B cell (primary cell): ENCODE measurements around the gene NR6A1. TPM values are rescaled to one million over a fixed set of nuclear protein-coding genes. Genes with fewer than 3 reads are reported as not detected.

Experiments used
- ATAC-seq: fragments of 200-7000 bp; cut with Tn5 transposase; one replicate; pipeline ENCODE4 v1.10.0; 2021; ENCODE audit warnings: low read depth, mild to moderate bottlenecking, moderate number of reproducible peaks, moderate library complexity
- CTCF ChIA-PET: fragments of 350-600 bp; sonication (Branson Sonifier 250); formaldehyde crosslinking; loops from one replicate; lab custom pipeline; 2021; ENCODE audit warnings: antibody characterized with exemption, inconsistent platforms; lab: Charles Lee
- POLR2A ChIA-PET: fragments of 350-600 bp; sonication (Branson Sonifier 250); formaldehyde crosslinking; loops from one replicate; lab custom pipeline; 2021; ENCODE audit warnings: antibody characterized with exemption; lab: Charles Lee
- DNase-seq: peaks from one replicate; pipeline ENCODE4 v3.0.0; 2013
- H2AFZ ChIP-seq: 2 replicates; pipeline ENCODE4 v1.6.1; 2012; ENCODE audit warnings: mild to moderate bottlenecking, low read depth, low read length; ENCODE audit not compliant: insufficient read depth, poor library complexity, severe bottlenecking
- H3K27ac ChIP-seq, 2 donors: 1 replicate in 1 of 2; 2 replicates in 1 of 2; pipeline ENCODE4 v1.5.1; 2012 to 2013; ENCODE audit warnings: low read length in 2 of 2, mild to moderate bottlenecking in 2 of 2, moderate library complexity in 1 of 2
- H3K27me3 ChIP-seq, 4 experiments: fragments of 200-600 bp in 1 of 4; sonication (generic) in 1 of 4; replicated peaks in 1 of 4; 1 replicate in 2 of 4; 2 replicates in 2 of 4; pipeline versions ENCODE4 v1.6.1 to v1.7.0; 2013 to 2016; ENCODE audit warnings: low read length in 3 of 4, mild to moderate bottlenecking in 2 of 4, mixed read lengths in 1 of 4, moderate library complexity in 1 of 4; ENCODE audit not compliant: insufficient read depth in 4 of 4, control insufficient read depth in 3 of 4; ENCODE audit errors: control extremely low read depth in 1 of 4
- H3K36me3 ChIP-seq, 2 experiments: replicated peaks in 1 of 2; 1 replicate in 1 of 2; 2 replicates in 1 of 2; pipeline versions ENCODE4 v1.6.1 to v1.7.1; 2013; ENCODE audit warnings: low read length in 1 of 2; ENCODE audit not compliant: insufficient read depth in 2 of 2, control insufficient read depth in 1 of 2; ENCODE audit errors: control extremely low read depth in 1 of 2, extremely low read depth in 1 of 2
- H3K4me1 ChIP-seq, 2 donors: fragments of 200-600 bp in 1 of 2; sonication (generic) in 1 of 2; 1 replicate in 1 of 2; 2 replicates in 1 of 2; pipeline versions ENCODE4 v1.5.1 to v1.6.1; 2013 to 2017; ENCODE audit warnings: low read length in 2 of 2; ENCODE audit not compliant: control insufficient read depth in 2 of 2, insufficient read depth in 2 of 2
- H3K4me2 ChIP-seq: replicated peaks from 2 replicates; pipeline ENCODE3; 2012; ENCODE audit warnings: mild to moderate bottlenecking, low read depth, low read length; ENCODE audit not compliant: poor library complexity, severe bottlenecking
- H3K4me3 ChIP-seq, 5 experiments: fragments of 200-600 bp in 1 of 5; sonication (generic) in 1 of 5; 1 replicate in 3 of 5; 2 replicates in 2 of 5; pipeline versions ENCODE4 v1.5.1 to v1.7.0; 2011 to 2016; ENCODE audit warnings: low read length in 4 of 5, mild to moderate bottlenecking in 4 of 5, low read depth in 2 of 5, control low read depth in 1 of 5, moderate library complexity in 1 of 5; ENCODE audit not compliant: insufficient read depth in 1 of 5; ENCODE audit errors: control extremely low read depth in 1 of 5, extremely low read depth in 1 of 5
- H3K79me2 ChIP-seq: fragments of 200-600 bp; sonication (generic); one replicate; pipeline ENCODE4 v1.6.0; 2016; ENCODE audit warnings: low read length; ENCODE audit not compliant: control insufficient read depth, insufficient read depth
- H3K9ac ChIP-seq: fragments of 200-600 bp; sonication (generic); 2 replicates; pipeline ENCODE4 v1.6.1; 2017; ENCODE audit warnings: mild to moderate bottlenecking, low read length, moderate library complexity
- H3K9me3 ChIP-seq, 3 donors: one replicate each; pipeline versions ENCODE4 v1.6.1 to v1.7.1; 2013; ENCODE audit warnings: low read length in 2 of 3; ENCODE audit not compliant: control insufficient read depth in 2 of 3, insufficient read depth in 1 of 3; ENCODE audit errors: control extremely low read depth in 1 of 3
- H4K20me1 ChIP-seq: 2 replicates; pipeline ENCODE4 v1.6.0; 2012; ENCODE audit warnings: mild to moderate bottlenecking, low read length; ENCODE audit not compliant: insufficient read depth, control insufficient read depth, poor library complexity, severe bottlenecking
- H3K27ac Mint-ChIP-seq: one replicate; pipeline ENCODE4 v1.8.0; 2021; ENCODE audit warnings: mixed read lengths
- H3K27me3 Mint-ChIP-seq: one replicate; pipeline ENCODE4 v1.8.0; 2021; ENCODE audit warnings: mixed read lengths
- H3K4me1 Mint-ChIP-seq: one replicate; pipeline ENCODE4 v1.8.0; 2021; ENCODE audit warnings: mixed read lengths
- H3K4me3 Mint-ChIP-seq: one replicate; pipeline ENCODE4 v1.8.0; 2021; ENCODE audit warnings: mixed read lengths
- H3K9me3 Mint-ChIP-seq: one replicate; pipeline ENCODE4 v1.8.0; 2022; ENCODE audit warnings: mixed read lengths; ENCODE audit not compliant: insufficient read depth
- CTCF ChIP-seq: fragments of 200-600 bp; IDR thresholded peaks from one replicate; pipeline ENCODE4 v1.8.0; 2022; ENCODE audit warnings: antibody characterized with exemption, mild to moderate bottlenecking
- EZH2 ChIP-seq: IDR thresholded peaks from 2 replicates; pipeline ENCODE4 v1.6.1; 2012; ENCODE audit warnings: borderline replicate concordance, low read depth, mild to moderate bottlenecking, moderate library complexity, low read length; ENCODE audit not compliant: insufficient read depth, poor library complexity, severe bottlenecking
- WGBS: methylation state at CpG from one replicate; pipeline ENCODE4 v1.1.5; 2013; ENCODE audit warnings: missing lambda C conversion rate; ENCODE audit not compliant: insufficient coverage; 5-methylcytosine and 5-hydroxymethylcytosine counted together
- intact Hi-C: fragments of 100-400 bp; cut with micrococcal nuclease; formaldehyde crosslinking; loops from one replicate; pipeline ENCODE4 v1.10.0; 2022
- polyA plus RNA-seq: library from polyadenylated mRNA; depleted of rRNA; stranded (reverse); fragments of >200 nt; gene quantifications from 2 replicates; pipeline ENCODE4 v1.2.3, GENCODE V29; 2012
- total RNA-seq, 2 donors: library from RNA; stranded (reverse); fragments of 120-200 nt in 1 of 2; gene quantifications; 1 replicate in 1 of 2; 2 replicates in 1 of 2; pipeline versions ENCODE4 v1.2.3 to v1.2.4, GENCODE V29; 2013 to 2022

The NR6A1 gene
- total and polyA plus RNA-seq, 2 donors (not counting 1 experiment from before 2014, with no cell fraction given): 0.09 to 0.67 TPM

DNA sequence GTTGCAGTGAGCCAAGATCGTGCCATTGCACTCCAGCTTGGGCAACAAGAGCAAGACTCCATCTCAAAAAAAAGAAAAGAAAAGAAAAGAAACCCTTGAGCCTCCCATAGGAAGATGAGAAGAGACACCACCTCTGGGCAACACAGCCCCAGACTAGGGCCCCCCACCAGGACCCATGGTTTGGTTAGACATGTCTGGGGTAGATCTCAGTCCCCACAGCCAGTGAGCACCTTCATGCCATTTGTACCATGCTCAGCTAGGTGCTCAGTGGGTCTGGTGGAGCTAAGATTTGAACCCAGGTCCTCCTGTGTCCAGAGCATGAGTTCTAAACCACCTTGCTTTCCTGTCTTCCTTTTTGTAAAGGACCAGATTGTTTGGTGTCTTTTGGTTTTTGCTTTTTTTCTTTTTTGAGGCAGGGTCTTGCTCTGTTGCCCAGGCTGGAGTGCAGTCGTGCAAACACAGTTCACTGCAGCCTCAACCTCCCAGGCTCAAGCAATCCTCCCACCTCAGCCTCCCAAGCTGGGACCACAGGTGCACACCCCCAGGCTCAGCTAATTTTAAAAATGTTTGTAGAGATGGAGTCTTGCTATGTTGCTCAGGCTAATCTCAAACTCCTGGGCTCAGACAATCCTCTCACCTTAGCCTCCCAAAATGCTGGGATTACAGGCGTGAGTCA lies 17.6 kb upstream of the NR6A1 start:
- ATAC-seq (no peak), DNase-seq (no peak)
- Mint-ChIP-seq H3K27ac (no peak overlapping the region), H3K9me3 (no peaks in the 10 kb centered on the region), H3K4me1 (peaks cover 16% of the 10 kb centered on the region), H3K27me3 (no peaks in the 10 kb centered on the region), H3K4me3 (no peak overlapping the region)
- H3K27ac ChIP-seq: no peak overlapping the region
- H3K4me2 ChIP-seq: no peak overlapping the region
- TF ChIP-seq CTCF (no peak), EZH2 (no peak)
- no peaks in the 10 kb centered on the region for H3K9me3 ChIP-seq
- H2AFZ ChIP-seq: no peak overlapping the region
- peaks cover 12 to 15% of the 10 kb centered on the region in 2 donors for H3K4me1 ChIP-seq
- ChIA-PET POLR2A (no interaction called here), CTCF (interaction anchor here (1.3 kb wide), 1 partner anchor 14 kb away, joined by 6 read pairs; no protein-coding TSS in a partner anchor)
- H3K9ac ChIP-seq: no peak overlapping the region
- intact Hi-C loops: no loop called here
- no peaks in the 10 kb centered on the region for H3K27me3 ChIP-seq
- no peaks in the 10 kb centered on the region for H3K36me3 ChIP-seq
- H3K79me2 ChIP-seq: no peaks in the 10 kb centered on the region
- H4K20me1 ChIP-seq: no peaks in the 10 kb centered on the region
- WGBS: no CpG with 5 or more reads among the region's 3 CpGs
- no peak overlapping the region for H3K4me3 ChIP-seq

DNA sequence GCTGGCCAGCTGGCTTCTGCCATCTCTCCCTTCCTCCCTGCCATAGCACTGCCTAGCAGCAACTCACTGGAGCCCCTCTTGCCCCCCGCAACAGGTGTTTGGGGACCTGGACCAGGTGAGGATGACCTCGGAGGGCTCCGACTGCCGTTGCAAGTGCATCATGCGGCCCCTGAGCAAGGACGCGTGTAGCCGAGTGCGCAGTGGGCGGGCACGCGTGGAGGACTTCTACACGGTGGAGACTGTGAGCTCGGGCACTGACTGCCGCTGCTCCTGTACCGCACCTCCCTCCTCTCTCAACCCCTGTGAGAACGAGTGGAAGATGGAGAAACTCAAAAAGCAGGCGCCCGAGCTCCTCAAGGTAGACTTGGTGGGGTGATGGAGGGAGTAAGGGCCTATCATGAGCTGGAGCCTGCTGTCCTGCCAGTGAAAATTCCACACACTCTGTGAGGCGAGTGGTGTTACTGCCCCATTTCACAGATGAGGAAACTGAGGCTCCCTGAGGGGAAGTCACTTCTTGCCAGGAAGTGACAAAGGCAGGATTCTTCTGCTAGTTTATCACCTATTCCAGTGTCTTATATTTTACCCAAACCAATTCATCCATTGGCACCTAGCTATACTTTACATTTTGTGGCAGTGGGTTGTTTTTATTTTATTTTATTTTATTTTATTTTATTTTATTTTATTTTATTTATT lies 15.9 kb upstream of the NR6A1 start:
- no peak overlapping the region for H2AFZ ChIP-seq
- no peak overlapping the region for H3K27ac ChIP-seq
- H3K9ac ChIP-seq: no peak overlapping the region
- intact Hi-C loops: no loop called here
- DNase-seq (no peak), ATAC-seq (no peak)
- Mint-ChIP-seq H3K27ac (no peak overlapping the region), H3K27me3 (no peaks in the 10 kb centered on the region), H3K4me1 (peaks cover 12% of the 10 kb centered on the region), H3K9me3 (no peaks in the 10 kb centered on the region), H3K4me3 (no peak overlapping the region)
- H4K20me1 ChIP-seq: no peaks in the 10 kb centered on the region
- H3K4me2 ChIP-seq: no peak overlapping the region
- no peaks in the 10 kb centered on the region for H3K79me2 ChIP-seq
- no peaks in the 10 kb centered on the region for H3K36me3 ChIP-seq
- H3K27me3 ChIP-seq: no peaks in the 10 kb centered on the region
- CTCF ChIA-PET: interaction anchor here (0.6 kb wide), 1 partner anchor 12 kb away, joined by 3 read pairs; no protein-coding TSS in a partner anchor
- no peak overlapping the region for H3K4me3 ChIP-seq
- H3K9me3 ChIP-seq: no peaks in the 10 kb centered on the region
- no peak for TF ChIP-seq CTCF
- no peak for TF ChIP-seq EZH2
- peaks cover 12% of the 10 kb centered on the region in 2 donors for H3K4me1 ChIP-seq
- POLR2A ChIA-PET: interaction anchor here (0.5 kb wide), 1 partner anchor 35 kb away, joined by 4 read pairs; no protein-coding TSS in a partner anchor
- WGBS: 100% methylated on average over 8 of the region's 20 CpGs
